Endothelial cell of umbilical vein (primary cell): Measurements from ENCODE around the gene LRRIQ1. TPM values are rescaled to one million over a fixed set of nuclear protein-coding genes. Genes with fewer than 3 reads are reported as not detected.

Experiments
- BruUV-seq: library from RNA; stranded (reverse); fragments of 400-500 nt; replicated peaks from 2 replicates; lab custom pipeline; 2021; lab: Mats Ljungman, UMichigan
- CTCF ChIA-PET: fragments of 300-600, 350-600 bp; sonication (Branson Sonifier 250); formaldehyde crosslinking; loops from one replicate; lab custom pipeline; 2021; ENCODE audit warnings: antibody characterized with exemption, inconsistent platforms; lab: Charles Lee
- POLR2A ChIA-PET: fragments of 300-600, 350-600 bp; sonication (Branson Sonifier 250); formaldehyde crosslinking; loops from one replicate; lab custom pipeline; 2021; ENCODE audit warnings: antibody characterized with exemption, inconsistent platforms; lab: Charles Lee
- DNase-seq: peaks from one replicate; pipeline ENCODE4 v3.0.0-alpha.2; 2011; ENCODE audit warnings: low read depth, low spot score
- FAIRE-seq: peaks from 2 replicates; lab custom pipeline; 2011; peaks lifted over from hg19 to GRCh38; lab: Jason Lieb, UNC
- H2AFZ ChIP-seq: 2 replicates; pipeline ENCODE4 v1.6.0; 2012; ENCODE audit warnings: low read depth, low read length, control low read depth, inconsistent platforms
- H3K27ac ChIP-seq: 2 replicates; pipeline ENCODE4 v1.5.1; 2011; ENCODE audit warnings: low read depth, mild to moderate bottlenecking, control low read depth, low read length, moderate library complexity; ENCODE audit not compliant: insufficient read depth
- H3K27me3 ChIP-seq, 2 experiments: 2 replicates each; pipeline versions ENCODE4 v1.6.0 to v1.6.1; 2011; ENCODE audit warnings: low read length in 2 of 2, mixed read lengths in 1 of 2; ENCODE audit not compliant: control insufficient read depth in 2 of 2, insufficient read depth in 2 of 2
- H3K36me3 ChIP-seq, 2 experiments: 2 replicates in 1 of 2; 3 replicates in 1 of 2; pipeline ENCODE4 v1.5.1; 2011; ENCODE audit warnings: low read length in 2 of 2, mild to moderate bottlenecking in 1 of 2, moderate library complexity in 1 of 2; ENCODE audit not compliant: control insufficient read depth in 2 of 2, insufficient read depth in 2 of 2; ENCODE audit errors: extremely low read depth in 1 of 2
- H3K4me1 ChIP-seq: 3 replicates; pipeline ENCODE4 v1.5.1; 2011; ENCODE audit warnings: mild to moderate bottlenecking, low read length; ENCODE audit not compliant: control insufficient read depth, insufficient read depth; ENCODE audit errors: extremely low read depth
- H3K4me2 ChIP-seq: 2 replicates; pipeline ENCODE4 v1.6.1; 2011; ENCODE audit warnings: low read length, control low read depth, mixed read lengths; ENCODE audit not compliant: insufficient read depth
- H3K4me3 ChIP-seq, 3 experiments: fragments of 200-600 bp in 1 of 3; sonication (generic), shearing (Covaris generic) in 1 of 3; replicated peaks in 1 of 3; 2 replicates each; pipeline ENCODE4 v1.5.1; 2011 to 2016; ENCODE audit warnings: control low read depth in 3 of 3, low read length in 3 of 3, mild to moderate bottlenecking in 2 of 3, inconsistent platforms in 1 of 3, low read depth in 1 of 3, moderate library complexity in 1 of 3; ENCODE audit not compliant: insufficient read depth in 1 of 3
- H3K79me2 ChIP-seq: 2 replicates; pipeline ENCODE4 v1.6.0; 2012; ENCODE audit warnings: low read length, inconsistent platforms; ENCODE audit not compliant: control insufficient read depth, insufficient read depth
- H3K9ac ChIP-seq: replicated peaks from 2 replicates; pipeline ENCODE3; 2011; ENCODE audit warnings: low read length, control low read depth; ENCODE audit not compliant: insufficient read depth; ENCODE audit errors: extremely low read depth
- H3K9me1 ChIP-seq: replicated peaks from 3 replicates; pipeline ENCODE4 v1.6.0; 2011; ENCODE audit warnings: mild to moderate bottlenecking, low read length; ENCODE audit not compliant: control insufficient read depth, insufficient read depth; ENCODE audit errors: extremely low read depth
- H3K9me3 ChIP-seq: replicated peaks from 2 replicates; pipeline ENCODE4 v1.5.1; 2012; ENCODE audit warnings: low read length, inconsistent platforms; ENCODE audit not compliant: control insufficient read depth, insufficient read depth
- H4K20me1 ChIP-seq: replicated peaks from 2 replicates; pipeline ENCODE3; 2011; ENCODE audit warnings: mild to moderate bottlenecking, low read length; ENCODE audit not compliant: control insufficient read depth, insufficient read depth; ENCODE audit errors: extremely low read depth
- CTCF ChIP-seq, 2 donors: IDR thresholded peaks; 1 replicate in 1 of 2; 2 replicates in 1 of 2; pipeline ENCODE4 v1.5.1; 2011; ENCODE audit warnings: low read length in 2 of 2, mild to moderate bottlenecking in 2 of 2, moderate library complexity in 2 of 2, control low read depth in 1 of 2, inconsistent platforms in 1 of 2, low read depth in 1 of 2; ENCODE audit not compliant: insufficient read depth in 1 of 2; ENCODE audit errors: extremely low read depth in 1 of 2
- EZH2 ChIP-seq: IDR thresholded peaks from 2 replicates; pipeline ENCODE4 v1.6.1; 2012; ENCODE audit warnings: borderline replicate concordance, low read depth, mild to moderate bottlenecking, moderate library complexity, low read length, inconsistent platforms; ENCODE audit not compliant: severe bottlenecking
- FOS ChIP-seq: IDR thresholded peaks from 2 replicates; pipeline ENCODE4 v1.6.1; 2011; ENCODE audit warnings: mild to moderate bottlenecking, low read length, moderate library complexity, borderline replicate concordance; ENCODE audit not compliant: insufficient read depth
- GATA2 ChIP-seq: IDR thresholded peaks from 2 replicates; pipeline ENCODE4 v1.7.0; 2011; ENCODE audit warnings: low read depth, mild to moderate bottlenecking, moderate library complexity, mixed read lengths, low read length; ENCODE audit not compliant: insufficient read length, insufficient read depth
- JUN ChIP-seq: IDR thresholded peaks from 2 replicates; pipeline ENCODE4 v1.6.1; 2011; ENCODE audit warnings: borderline replicate concordance, low read depth; ENCODE audit not compliant: insufficient read length, insufficient read depth
- MYC ChIP-seq: IDR thresholded peaks from one replicate; pipeline ENCODE4 v1.6.1; 2011; ENCODE audit warnings: mild to moderate bottlenecking, low read depth, low read length
- POLR2A ChIP-seq: IDR thresholded peaks from 2 replicates; pipeline ENCODE4 v1.6.1; 2012; ENCODE audit warnings: low read depth, mild to moderate bottlenecking, control low read depth, low read length
- POLR2AphosphoS5 ChIP-seq: IDR thresholded peaks from 2 replicates; pipeline ENCODE4 v1.6.1; 2012; ENCODE audit warnings: low read depth, mild to moderate bottlenecking, control low read depth, low read length, moderate library complexity; ENCODE audit not compliant: insufficient read depth
- dilution Hi-C: fragments of 300-500 bp; cut with MboI; formaldehyde crosslinking; loops from one replicate; pipeline ENCODE4 v1.15.0; 2019; ENCODE audit warnings: low sequenced_read_pairs; ENCODE audit not compliant: extremely low pct_ligation_motif_present
- intact Hi-C: fragments of 100-400 bp; cut with micrococcal nuclease; formaldehyde crosslinking; loops from one replicate; pipeline ENCODE4 v1.10.0; 2022
- polyA plus RNA-seq, 4 experiments: library from polyadenylated mRNA; depleted of rRNA in 3 of 4; stranded (reverse) in 3 of 4; unstranded in 1 of 4; fragments of >200 nt; gene quantifications; 2 replicates each; pipeline versions ENCODE4 v1.2.1 to v1.2.3, GENCODE V29; 2011 to 2012; ENCODE audit warnings: missing spikeins in 1 of 4
- total RNA-seq: library from RNA; stranded (reverse); gene quantifications from 2 replicates; pipeline ENCODE4 v1.2.3, GENCODE V29; 2021
- TF ChIP-seq, protein P1 (sequence below): IDR thresholded peaks from 2 replicates; pipeline ENCODE4 v1.6.1; 2011; ENCODE audit not compliant: insufficient read depth, insufficient read length

LRRIQ1 gene
- total and polyA plus RNA-seq, 2 donors (not counting 3 experiments of a cell fraction or from before 2014, with no cell fraction given): 0.08 to 0.20 TPM

- Histone ChIP-seq H3K4me3 (no peak overlapping the region), H3K9me3 (no peaks in the 10 kb centered on the region), H2AFZ (no peak overlapping the region), H3K4me2 (no peak overlapping the region), H3K36me3 (no peaks in the 10 kb centered on the region), H3K9me1 (no peaks in the 10 kb centered on the region), H4K20me1 (no peaks in the 10 kb centered on the region), H3K79me2 (no peaks in the 10 kb centered on the region), H3K27ac (no peak overlapping the region), H3K4me1 (no peaks in the 10 kb centered on the region), H3K27me3 (no peaks in the 10 kb centered on the region), H3K9ac (no peak overlapping the region)
- CTCF ChIA-PET: no interaction called here
- no peak for DNase-seq
- BruUV-seq: no TSS peak
- dilution Hi-C loops (no loop called here), intact Hi-C loops (no loop called here)
- TF ChIP-seq EZH2 (no peak), GATA2 (no peak), POLR2AphosphoS5 (no peak), FOS (no peak), JUN (no peak), MYC (no peak), CTCF (IDR thresholded peaks at IDR 0.05; ENCODE audit: extremely low read depth in 1 of 2, insufficient read depth in 1 of 2, low read depth in 1 of 2, low read length in 2 of 2) (no peak), POLR2A (no peak)
- TF ChIP-seq, protein P1, sequence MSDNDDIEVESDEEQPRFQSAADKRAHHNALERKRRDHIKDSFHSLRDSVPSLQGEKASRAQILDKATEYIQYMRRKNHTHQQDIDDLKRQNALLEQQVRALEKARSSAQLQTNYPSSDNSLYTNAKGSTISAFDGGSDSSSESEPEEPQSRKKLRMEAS: no peak
- no peak for FAIRE-seq
- POLR2A ChIA-PET: no interaction called here
Measured at GRCh38 chr12:85257671-85258070, 221.5 kb downstream of the LRRIQ1 start.
